NCI-H1930 (cell line): ENCODE data around the gene ZNF319.

Experiments used
- DNase-seq, 2 experiments: peaks; one replicate each; lab custom pipeline; 2025; lab: John Stamatoyannopoulos, UW

The ZNF319 gene

GRCh38 chr16:57977418-57978069 lies 22.9 kb downstream of the ZNF319 start:
- no peak for DNase-seq

- no peak for DNase-seq
Observed at GRCh38 chr16:57976331-57976796, 24.1 kb downstream of the ZNF319 start.

- DNase-seq = no peak
Observed at GRCh38 chr16:57972306-57972705, 28.2 kb downstream of the ZNF319 start.

- no peak for DNase-seq
Observed at GRCh38 chr16:57971848-57972247, 28.6 kb downstream of the ZNF319 start.

GRCh38 chr16:57970970-57971369 lies 29.5 kb downstream of the ZNF319 start, which contains the start of gene CNGB1:
Gene CNGB1 (minus strand): TSS chr16:57971128. CDS start chr16:57967286, 3,842 bp downstream.
- no peak for DNase-seq

GRCh38 chr16:57970319-57970718 lies 30.2 kb downstream of the ZNF319 start:
- no peak for DNase-seq

GRCh38 chr16:57969451-57970123 lies 30.9 kb downstream of the ZNF319 start:
- DNase-seq = no peak

GRCh38 chr16:57967916-57968315 lies 32.6 kb downstream of the ZNF319 start:
- no peak for DNase-seq

GRCh38 chr16:57966986-57967385 lies 33.5 kb downstream of the ZNF319 start:
- no peak for DNase-seq

- DNase-seq = no peak
Observed at GRCh38 chr16:57966204-57966771, 34.2 kb downstream of the ZNF319 start.

- DNase-seq = no peak
Observed at GRCh38 chr16:57964157-57964700, 36.2 kb downstream of the ZNF319 start.

GRCh38 chr16:57962756-57963155 lies 37.7 kb downstream of the ZNF319 start:
- DNase-seq = no peak

GRCh38 chr16:57962046-57962445 lies 38.4 kb downstream of the ZNF319 start:
- DNase-seq = no peak

- DNase-seq = no peak
Observed at GRCh38 chr16:57961538-57961937, 38.9 kb downstream of the ZNF319 start.

- DNase-seq = no peak
Observed at GRCh38 chr16:57960826-57961472, 39.5 kb downstream of the ZNF319 start.

GRCh38 chr16:57960310-57960709 lies 40.2 kb downstream of the ZNF319 start:
- DNase-seq = no peak

- no peak for DNase-seq
Observed at GRCh38 chr16:57959804-57960203, 40.7 kb downstream of the ZNF319 start.

GRCh38 chr16:57959121-57959520 lies 41.4 kb downstream of the ZNF319 start:
- no peak for DNase-seq

GRCh38 chr16:57958544-57958943 lies 41.9 kb downstream of the ZNF319 start:
- no peak for DNase-seq

- no peak for DNase-seq
Observed at GRCh38 chr16:57957673-57958392, 42.6 kb downstream of the ZNF319 start.

GRCh38 chr16:57956924-57957672 lies 43.4 kb downstream of the ZNF319 start:
- DNase-seq = no peak
